GM12873 (cell line): ENCODE measurements around the gene SLC5A2.

Source experiments
- CTCF ChIP-seq: IDR thresholded peaks from 2 replicates; pipeline ENCODE4 v1.5.1; 2012; ENCODE audit warnings: low read depth, mild to moderate bottlenecking, moderate library complexity, low read length, control low read depth; ENCODE audit not compliant: insufficient read depth; ENCODE audit errors: missing control alignments

The SLC5A2 gene

GRCh38 chr16:31451201-31451600 lies 31.7 kb upstream of the SLC5A2 start:
- no peak for TF ChIP-seq CTCF

GRCh38 chr16:31451681-31452351 lies 31.1 kb upstream of the SLC5A2 start:
- peak; percentile 54 for TF ChIP-seq CTCF

- no peak for TF ChIP-seq CTCF
Measured at GRCh38 chr16:31452631-31453106, 30.3 kb upstream of the SLC5A2 start.

- TF ChIP-seq CTCF, result no peak
Measured at GRCh38 chr16:31453255-31454204, 29.4 kb upstream of the SLC5A2 start.

- TF ChIP-seq CTCF, result peak; percentile 65
Measured at GRCh38 chr16:31455601-31456314, 27.2 kb upstream of the SLC5A2 start.

GRCh38 chr16:31456988-31457360 lies 25.9 kb upstream of the SLC5A2 start:
- no peak for TF ChIP-seq CTCF
